B cell (primary cell): ENCODE data around the gene MAP4K2. TPM values are rescaled to one million over a fixed set of nuclear protein-coding genes. Genes with fewer than 3 reads are reported as not detected.
"Not testable (repeated sequence)": the region's sequence is repeated elsewhere in the genome, so short reads cannot be mapped to it uniquely, and the experiment has no call there.

Source experiments
- ATAC-seq: fragments of 200-7000 bp; cut with Tn5 transposase; one replicate; pipeline ENCODE4 v1.10.0; 2021; ENCODE audit warnings: low read depth, mild to moderate bottlenecking, moderate number of reproducible peaks, moderate library complexity
- CTCF ChIA-PET: fragments of 350-600 bp; sonication (Branson Sonifier 250); formaldehyde crosslinking; loops from one replicate; lab custom pipeline; 2021; ENCODE audit warnings: antibody characterized with exemption, inconsistent platforms; lab: Charles Lee
- POLR2A ChIA-PET: fragments of 350-600 bp; sonication (Branson Sonifier 250); formaldehyde crosslinking; loops from one replicate; lab custom pipeline; 2021; ENCODE audit warnings: antibody characterized with exemption; lab: Charles Lee
- DNase-seq: peaks from one replicate; pipeline ENCODE4 v3.0.0; 2013
- H2AFZ ChIP-seq: 2 replicates; pipeline ENCODE4 v1.6.1; 2012; ENCODE audit warnings: mild to moderate bottlenecking, low read depth, low read length; ENCODE audit not compliant: insufficient read depth, poor library complexity, severe bottlenecking
- H3K27ac ChIP-seq, 2 donors: 1 replicate in 1 of 2; 2 replicates in 1 of 2; pipeline ENCODE4 v1.5.1; 2012 to 2013; ENCODE audit warnings: low read length in 2 of 2, mild to moderate bottlenecking in 2 of 2, moderate library complexity in 1 of 2
- H3K27me3 ChIP-seq, 4 experiments: fragments of 200-600 bp in 1 of 4; sonication (generic) in 1 of 4; replicated peaks in 1 of 4; 1 replicate in 2 of 4; 2 replicates in 2 of 4; pipeline versions ENCODE4 v1.6.1 to v1.7.0; 2013 to 2016; ENCODE audit warnings: low read length in 3 of 4, mild to moderate bottlenecking in 2 of 4, mixed read lengths in 1 of 4, moderate library complexity in 1 of 4; ENCODE audit not compliant: insufficient read depth in 4 of 4, control insufficient read depth in 3 of 4; ENCODE audit errors: control extremely low read depth in 1 of 4
- H3K36me3 ChIP-seq, 2 experiments: replicated peaks in 1 of 2; 1 replicate in 1 of 2; 2 replicates in 1 of 2; pipeline versions ENCODE4 v1.6.1 to v1.7.1; 2013; ENCODE audit warnings: low read length in 1 of 2; ENCODE audit not compliant: insufficient read depth in 2 of 2, control insufficient read depth in 1 of 2; ENCODE audit errors: control extremely low read depth in 1 of 2, extremely low read depth in 1 of 2
- H3K4me1 ChIP-seq, 2 donors: fragments of 200-600 bp in 1 of 2; sonication (generic) in 1 of 2; 1 replicate in 1 of 2; 2 replicates in 1 of 2; pipeline versions ENCODE4 v1.5.1 to v1.6.1; 2013 to 2017; ENCODE audit warnings: low read length in 2 of 2; ENCODE audit not compliant: control insufficient read depth in 2 of 2, insufficient read depth in 2 of 2
- H3K4me2 ChIP-seq: replicated peaks from 2 replicates; pipeline ENCODE3; 2012; ENCODE audit warnings: mild to moderate bottlenecking, low read depth, low read length; ENCODE audit not compliant: poor library complexity, severe bottlenecking
- H3K4me3 ChIP-seq, 5 experiments: fragments of 200-600 bp in 1 of 5; sonication (generic) in 1 of 5; 1 replicate in 3 of 5; 2 replicates in 2 of 5; pipeline versions ENCODE4 v1.5.1 to v1.7.0; 2011 to 2016; ENCODE audit warnings: low read length in 4 of 5, mild to moderate bottlenecking in 4 of 5, low read depth in 2 of 5, control low read depth in 1 of 5, moderate library complexity in 1 of 5; ENCODE audit not compliant: insufficient read depth in 1 of 5; ENCODE audit errors: control extremely low read depth in 1 of 5, extremely low read depth in 1 of 5
- H3K79me2 ChIP-seq: fragments of 200-600 bp; sonication (generic); one replicate; pipeline ENCODE4 v1.6.0; 2016; ENCODE audit warnings: low read length; ENCODE audit not compliant: control insufficient read depth, insufficient read depth
- H3K9ac ChIP-seq: fragments of 200-600 bp; sonication (generic); 2 replicates; pipeline ENCODE4 v1.6.1; 2017; ENCODE audit warnings: mild to moderate bottlenecking, low read length, moderate library complexity
- H3K9me3 ChIP-seq, 3 donors: one replicate each; pipeline versions ENCODE4 v1.6.1 to v1.7.1; 2013; ENCODE audit warnings: low read length in 2 of 3; ENCODE audit not compliant: control insufficient read depth in 2 of 3, insufficient read depth in 1 of 3; ENCODE audit errors: control extremely low read depth in 1 of 3
- H4K20me1 ChIP-seq: 2 replicates; pipeline ENCODE4 v1.6.0; 2012; ENCODE audit warnings: mild to moderate bottlenecking, low read length; ENCODE audit not compliant: insufficient read depth, control insufficient read depth, poor library complexity, severe bottlenecking
- H3K27ac Mint-ChIP-seq: one replicate; pipeline ENCODE4 v1.8.0; 2021; ENCODE audit warnings: mixed read lengths
- H3K27me3 Mint-ChIP-seq: one replicate; pipeline ENCODE4 v1.8.0; 2021; ENCODE audit warnings: mixed read lengths
- H3K4me1 Mint-ChIP-seq: one replicate; pipeline ENCODE4 v1.8.0; 2021; ENCODE audit warnings: mixed read lengths
- H3K4me3 Mint-ChIP-seq: one replicate; pipeline ENCODE4 v1.8.0; 2021; ENCODE audit warnings: mixed read lengths
- H3K9me3 Mint-ChIP-seq: one replicate; pipeline ENCODE4 v1.8.0; 2022; ENCODE audit warnings: mixed read lengths; ENCODE audit not compliant: insufficient read depth
- EZH2 ChIP-seq: IDR thresholded peaks from 2 replicates; pipeline ENCODE4 v1.6.1; 2012; ENCODE audit warnings: borderline replicate concordance, low read depth, mild to moderate bottlenecking, moderate library complexity, low read length; ENCODE audit not compliant: insufficient read depth, poor library complexity, severe bottlenecking
- WGBS: methylation state at CpG from one replicate; pipeline ENCODE4 v1.1.5; 2013; ENCODE audit warnings: missing lambda C conversion rate; ENCODE audit not compliant: insufficient coverage; 5-methylcytosine and 5-hydroxymethylcytosine counted together
- intact Hi-C: fragments of 100-400 bp; cut with micrococcal nuclease; formaldehyde crosslinking; loops from one replicate; pipeline ENCODE4 v1.10.0; 2022
- polyA plus RNA-seq: library from polyadenylated mRNA; depleted of rRNA; stranded (reverse); fragments of >200 nt; gene quantifications from 2 replicates; pipeline ENCODE4 v1.2.3, GENCODE V29; 2012
- total RNA-seq, 2 donors: library from RNA; stranded (reverse); fragments of 120-200 nt in 1 of 2; gene quantifications; 1 replicate in 1 of 2; 2 replicates in 1 of 2; pipeline versions ENCODE4 v1.2.3 to v1.2.4, GENCODE V29; 2013 to 2022
- TF ChIP-seq, protein P1 (sequence below): fragments of 200-600 bp; IDR thresholded peaks from one replicate; pipeline ENCODE4 v1.8.0; 2022; ENCODE audit warnings: antibody characterized with exemption, mild to moderate bottlenecking

Gene MAP4K2
- total and polyA plus RNA-seq, 2 donors (not counting 1 experiment from before 2014, with no cell fraction given): 118 to 163 TPM

DNA sequence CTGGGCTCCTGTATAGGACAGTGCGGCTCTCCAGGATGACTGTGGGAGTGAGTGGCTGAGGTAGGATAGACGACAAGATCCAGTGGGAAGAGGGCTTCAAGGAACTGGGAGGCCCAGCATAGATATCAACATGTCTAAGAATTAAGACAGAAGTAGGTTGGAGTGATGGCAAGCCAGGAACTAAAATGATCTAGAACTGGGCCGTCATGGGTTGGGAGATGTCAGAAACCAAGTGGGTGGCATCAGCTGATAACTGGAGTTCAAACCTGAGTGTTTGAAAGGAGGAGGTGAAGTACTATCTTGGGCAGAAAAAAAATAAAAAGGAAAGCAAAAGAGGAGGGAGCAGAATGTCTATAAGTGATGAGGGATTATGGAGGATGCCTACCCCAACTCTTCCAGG lies 14.5 kb upstream of the MAP4K2 start:
- CTCF ChIA-PET: no interaction called here
- peaks cover 17% of the 10 kb centered on the region for H3K4me1 Mint-ChIP-seq
- H3K4me3 Mint-ChIP-seq: no peak overlapping the region
- Histone ChIP-seq H3K79me2 (no peaks in the 10 kb centered on the region), H3K36me3 (no peaks in the 10 kb centered on the region), H3K9me3 (no peaks in the 10 kb centered on the region), H2AFZ (no peak overlapping the region), H4K20me1 (no peaks in the 10 kb centered on the region), H3K4me2 (no peak overlapping the region), H3K4me3 (no peak overlapping the region), H3K27me3 (no peaks in the 10 kb centered on the region), H3K27ac (no peak overlapping the region), H3K9ac (no peak overlapping the region), H3K4me1 (peaks cover 6 to 15% of the 10 kb centered on the region in 2 donors)
- H3K9me3 Mint-ChIP-seq: no peaks in the 10 kb centered on the region
- H3K27me3 Mint-ChIP-seq: no peaks in the 10 kb centered on the region
- no peak for TF ChIP-seq EZH2
- TF ChIP-seq, protein P1, sequence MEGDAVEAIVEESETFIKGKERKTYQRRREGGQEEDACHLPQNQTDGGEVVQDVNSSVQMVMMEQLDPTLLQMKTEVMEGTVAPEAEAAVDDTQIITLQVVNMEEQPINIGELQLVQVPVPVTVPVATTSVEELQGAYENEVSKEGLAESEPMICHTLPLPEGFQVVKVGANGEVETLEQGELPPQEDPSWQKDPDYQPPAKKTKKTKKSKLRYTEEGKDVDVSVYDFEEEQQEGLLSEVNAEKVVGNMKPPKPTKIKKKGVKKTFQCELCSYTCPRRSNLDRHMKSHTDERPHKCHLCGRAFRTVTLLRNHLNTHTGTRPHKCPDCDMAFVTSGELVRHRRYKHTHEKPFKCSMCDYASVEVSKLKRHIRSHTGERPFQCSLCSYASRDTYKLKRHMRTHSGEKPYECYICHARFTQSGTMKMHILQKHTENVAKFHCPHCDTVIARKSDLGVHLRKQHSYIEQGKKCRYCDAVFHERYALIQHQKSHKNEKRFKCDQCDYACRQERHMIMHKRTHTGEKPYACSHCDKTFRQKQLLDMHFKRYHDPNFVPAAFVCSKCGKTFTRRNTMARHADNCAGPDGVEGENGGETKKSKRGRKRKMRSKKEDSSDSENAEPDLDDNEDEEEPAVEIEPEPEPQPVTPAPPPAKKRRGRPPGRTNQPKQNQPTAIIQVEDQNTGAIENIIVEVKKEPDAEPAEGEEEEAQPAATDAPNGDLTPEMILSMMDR: no peak
- ATAC-seq (no peak), DNase-seq (no peak)
- H3K27ac Mint-ChIP-seq: no peak overlapping the region
- intact Hi-C loops: no loop called here
- POLR2A ChIA-PET: no interaction called here
- 95% methylated on average over 3 of the region's 3 CpGs for WGBS

DNA sequence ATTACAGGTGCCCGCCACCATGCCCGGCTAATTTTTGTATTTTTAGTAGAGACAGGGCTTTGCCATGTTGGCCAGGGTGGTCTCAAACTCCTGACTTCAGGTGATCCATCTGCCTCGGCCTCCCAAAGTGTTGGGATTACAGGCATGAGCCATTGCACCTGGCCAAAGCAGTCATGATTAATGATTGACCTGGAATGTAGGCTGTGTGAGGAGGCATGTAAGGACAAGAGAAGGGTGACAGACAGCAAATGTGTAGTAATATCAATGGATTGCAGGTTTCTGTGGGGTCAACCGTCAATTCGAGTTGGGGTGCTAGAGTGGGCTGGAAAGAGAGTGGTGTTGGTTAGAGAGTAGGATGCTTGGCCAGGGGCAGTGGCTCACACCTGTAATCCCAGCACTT lies 12.4 kb upstream of the MAP4K2 start:
- ATAC-seq, H3K9me3 ChIP-seq, H2AFZ ChIP-seq, H3K4me3 ChIP-seq, H3K9ac ChIP-seq, H4K20me1 ChIP-seq, H3K9me3 Mint-ChIP-seq, H3K4me2 ChIP-seq, H3K27ac ChIP-seq, H3K27me3 Mint-ChIP-seq, H3K4me3 Mint-ChIP-seq, DNase-seq, intact Hi-C loops, H3K36me3 ChIP-seq, H3K79me2 ChIP-seq, H3K27me3 ChIP-seq: not testable (repeated sequence)
- peaks cover 6 to 21% of the 10 kb centered on the region in 2 donors for H3K4me1 ChIP-seq
- Mint-ChIP-seq H3K27ac (peak overlapping the region; percentile 46), H3K4me1 (peaks cover 22% of the 10 kb centered on the region)
- ChIA-PET POLR2A (interaction anchor here (0.8 to 1.4 kb wide), 3 partner anchors 13 to 36 kb away, joined by 3 to 10 read pairs (median 8); partner anchors contain the start of genes CDC42BPG and MAP4K2), CTCF (interaction anchor here (0.8 to 1.6 kb wide), 4 partner anchors 33 to 66 kb away, joined by 3 read pairs; no protein-coding TSS in a partner anchor)
- WGBS: 95% methylated on average over 3 of the region's 5 CpGs
